SU-DHL-6 (cell line): ENCODE data around the gene CROT.

Experiments used
- EZH2phosphoT487 ChIP-seq: fragments of 200-600 bp; sonication (generic), shearing (Covaris generic); conservative IDR thresholded peaks from 2 replicates; pipeline ENCODE4 v1.6.1; 2018; ENCODE audit warnings: mild to moderate bottlenecking, antibody characterized with exemption, low read length, moderate library complexity, mixed read lengths
- TF ChIP-seq, protein P1 (sequence below): fragments of 200-600 bp; sonication (generic); IDR thresholded peaks from one replicate; pipeline ENCODE4 v1.5.1; 2017; ENCODE audit warnings: antibody characterized with exemption, mild to moderate bottlenecking, low read length, moderate library complexity; ENCODE audit not compliant: insufficient read depth, poor library complexity, severe bottlenecking

GRCh38 chr7:87369216-87369615 is 23.8 kb downstream of the CROT start:
- TF ChIP-seq, protein P1, sequence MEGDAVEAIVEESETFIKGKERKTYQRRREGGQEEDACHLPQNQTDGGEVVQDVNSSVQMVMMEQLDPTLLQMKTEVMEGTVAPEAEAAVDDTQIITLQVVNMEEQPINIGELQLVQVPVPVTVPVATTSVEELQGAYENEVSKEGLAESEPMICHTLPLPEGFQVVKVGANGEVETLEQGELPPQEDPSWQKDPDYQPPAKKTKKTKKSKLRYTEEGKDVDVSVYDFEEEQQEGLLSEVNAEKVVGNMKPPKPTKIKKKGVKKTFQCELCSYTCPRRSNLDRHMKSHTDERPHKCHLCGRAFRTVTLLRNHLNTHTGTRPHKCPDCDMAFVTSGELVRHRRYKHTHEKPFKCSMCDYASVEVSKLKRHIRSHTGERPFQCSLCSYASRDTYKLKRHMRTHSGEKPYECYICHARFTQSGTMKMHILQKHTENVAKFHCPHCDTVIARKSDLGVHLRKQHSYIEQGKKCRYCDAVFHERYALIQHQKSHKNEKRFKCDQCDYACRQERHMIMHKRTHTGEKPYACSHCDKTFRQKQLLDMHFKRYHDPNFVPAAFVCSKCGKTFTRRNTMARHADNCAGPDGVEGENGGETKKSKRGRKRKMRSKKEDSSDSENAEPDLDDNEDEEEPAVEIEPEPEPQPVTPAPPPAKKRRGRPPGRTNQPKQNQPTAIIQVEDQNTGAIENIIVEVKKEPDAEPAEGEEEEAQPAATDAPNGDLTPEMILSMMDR = no peak
- TF ChIP-seq EZH2phosphoT487 = no peak
